ENCODE results near the gene NOXA1.

DNA sequence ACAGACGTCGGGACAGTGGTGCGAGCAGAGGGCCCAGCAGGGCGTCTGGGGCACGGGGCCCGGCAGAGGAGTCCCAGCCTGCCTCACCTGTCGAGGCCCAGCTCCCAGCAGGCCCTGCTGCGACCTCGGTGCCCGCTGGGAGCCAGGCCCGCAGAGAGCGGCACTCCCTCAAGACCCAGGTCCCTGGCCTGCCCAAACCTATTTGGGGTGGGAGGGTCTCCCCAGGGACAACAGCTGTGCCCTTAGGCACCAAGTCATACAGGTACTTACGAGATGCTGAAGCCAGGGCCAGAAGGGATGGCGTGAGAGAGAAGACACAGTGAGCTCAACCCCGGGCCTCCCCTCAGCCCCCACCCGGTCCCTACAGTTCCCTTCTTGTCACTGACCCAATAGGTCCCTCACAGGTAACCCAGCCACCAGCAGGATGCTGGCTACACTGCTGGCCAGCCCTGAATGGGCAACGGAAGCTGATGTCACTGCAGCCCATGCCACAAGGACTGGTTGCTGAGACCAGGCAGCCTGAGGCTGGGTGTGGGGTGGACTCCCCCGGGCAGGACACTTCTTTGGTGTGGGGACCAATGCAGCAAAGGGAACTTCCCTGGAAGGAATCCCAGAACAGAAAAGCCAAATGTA lies 32.3 kb downstream of the NOXA1 start:
- TF ChIP-seq, protein P1, sequence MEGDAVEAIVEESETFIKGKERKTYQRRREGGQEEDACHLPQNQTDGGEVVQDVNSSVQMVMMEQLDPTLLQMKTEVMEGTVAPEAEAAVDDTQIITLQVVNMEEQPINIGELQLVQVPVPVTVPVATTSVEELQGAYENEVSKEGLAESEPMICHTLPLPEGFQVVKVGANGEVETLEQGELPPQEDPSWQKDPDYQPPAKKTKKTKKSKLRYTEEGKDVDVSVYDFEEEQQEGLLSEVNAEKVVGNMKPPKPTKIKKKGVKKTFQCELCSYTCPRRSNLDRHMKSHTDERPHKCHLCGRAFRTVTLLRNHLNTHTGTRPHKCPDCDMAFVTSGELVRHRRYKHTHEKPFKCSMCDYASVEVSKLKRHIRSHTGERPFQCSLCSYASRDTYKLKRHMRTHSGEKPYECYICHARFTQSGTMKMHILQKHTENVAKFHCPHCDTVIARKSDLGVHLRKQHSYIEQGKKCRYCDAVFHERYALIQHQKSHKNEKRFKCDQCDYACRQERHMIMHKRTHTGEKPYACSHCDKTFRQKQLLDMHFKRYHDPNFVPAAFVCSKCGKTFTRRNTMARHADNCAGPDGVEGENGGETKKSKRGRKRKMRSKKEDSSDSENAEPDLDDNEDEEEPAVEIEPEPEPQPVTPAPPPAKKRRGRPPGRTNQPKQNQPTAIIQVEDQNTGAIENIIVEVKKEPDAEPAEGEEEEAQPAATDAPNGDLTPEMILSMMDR (IDR thresholded peaks at IDR 0.05): no peak
- TF ChIP-seq POLR2A (IDR thresholded peaks at IDR 0.05): no peak
- TF ChIP-seq POLR2AphosphoS5 (IDR thresholded peaks at IDR 0.05): no peak

All from suprapubic skin (tissue), 4 donors.